HL-60 (cell line): Measurements from ENCODE around the gene GPS1.

Experiments used
- DNase-seq, 2 experiments: peaks; one replicate each; pipeline ENCODE4 v3.0.0-alpha.2; 2010 to 2020; ENCODE audit warnings: low read depth in 1 of 2, low spot score in 1 of 2
- H3K27ac ChIP-seq: fragments of 250-450 bp; sonication (Bioruptor Pico); replicated peaks from 2 replicates; pipeline ENCODE4 v1.5.1; 2020; ENCODE audit warnings: mild to moderate bottlenecking, moderate library complexity
- H3K27me3 ChIP-seq: fragments of 250-450 bp; sonication (Bioruptor Pico); 2 replicates; pipeline ENCODE4 v1.5.1; 2021; ENCODE audit warnings: mild to moderate bottlenecking, moderate library complexity; ENCODE audit not compliant: insufficient read depth, poor library complexity, severe bottlenecking
- H3K4me3 ChIP-seq: replicated peaks from 2 replicates; pipeline ENCODE4 v1.5.1; 2011; ENCODE audit warnings: mild to moderate bottlenecking, control low read depth, low read length; ENCODE audit not compliant: insufficient read depth
- CTCF ChIP-seq: IDR thresholded peaks from one replicate; pipeline ENCODE4 v1.5.1; 2011; ENCODE audit warnings: low read length, control low read depth, inconsistent platforms; ENCODE audit not compliant: insufficient read depth
- GABPA ChIP-seq: IDR thresholded peaks from 2 replicates; pipeline ENCODE4 v1.6.1; 2012; ENCODE audit warnings: low read depth
- POLR2AphosphoS5 ChIP-seq: IDR thresholded peaks from 2 replicates; pipeline ENCODE4 v1.6.1; 2012; ENCODE audit warnings: low read depth
- REST ChIP-seq: IDR thresholded peaks from 2 replicates; pipeline ENCODE4 v1.6.1; 2012; ENCODE audit warnings: low read depth; ENCODE audit not compliant: insufficient replicate concordance
- SPI1 ChIP-seq: IDR thresholded peaks from 2 replicates; pipeline ENCODE4 v1.6.1; 2012; ENCODE audit warnings: low read depth, mild to moderate bottlenecking, borderline replicate concordance

GPS1 gene

GRCh38 chr17:82060001-82060380, 8.3 kb downstream of the GPS1 start:
- H3K27ac ChIP-seq = no peak overlapping the region
- DNase-seq = no peak
- TF ChIP-seq REST (no peak), GABPA (no peak), CTCF (no peak), POLR2AphosphoS5 (no peak), SPI1 (no peak)

GRCh38 chr17:82060614-82061013, 8.9 kb downstream of the GPS1 start:
- no peak overlapping the region for H3K27ac ChIP-seq
- H3K27me3 ChIP-seq = no peaks in the 10 kb centered on the region
- no peak for TF ChIP-seq POLR2AphosphoS5
- TF ChIP-seq CTCF = no peak
- no peak for TF ChIP-seq SPI1
- TF ChIP-seq GABPA = no peak
- no peak for TF ChIP-seq REST
- no peak overlapping the region for H3K4me3 ChIP-seq
- DNase-seq = no peak

More at GRCh38 chr17:82060001-82060380, 8.3 kb downstream of the GPS1 start:
- Histone ChIP-seq H3K27me3 (no peaks in the 10 kb centered on the region), H3K4me3 (no peak overlapping the region)

- H3K4me3 ChIP-seq = no peak overlapping the region
- no peak for TF ChIP-seq REST
- no peak for TF ChIP-seq CTCF
- TF ChIP-seq POLR2AphosphoS5 = no peak; the same call in 1 of the 2 replicates
- no peak for TF ChIP-seq SPI1
- TF ChIP-seq GABPA = no peak
- H3K27ac ChIP-seq = no peak overlapping the region
- no peaks in the 10 kb centered on the region for H3K27me3 ChIP-seq
- no peak for DNase-seq
These were observed 9.6 kb downstream of the GPS1 start for GRCh38 chr17:82061047-82061925.
